ENCODE data around the gene KIF16B. TPM values are rescaled to one million over a fixed set of nuclear protein-coding genes. Genes with fewer than 3 reads are reported as not detected.

KIF16B gene
- total RNA-seq, 1 donor from 2014 or later: 27.0 TPM

GRCh38 chr20:16542477-16542876, 30.8 kb downstream of the KIF16B start:
- Mint-ChIP-seq H3K36me3 (ENCODE audit: unreplicated experiment) (peaks cover 3% of the 10 kb centered on the region), H3K9me3 (ENCODE audit: unreplicated experiment) (no peaks in the 10 kb centered on the region), H3K27ac (ENCODE audit: unreplicated experiment) (no peak overlapping the region), H3K27me3 (ENCODE audit: unreplicated experiment) (no peaks in the 10 kb centered on the region), H3K4me1 (ENCODE audit: low read depth, unreplicated experiment) (peaks cover 15% of the 10 kb centered on the region), H3K4me3 (ENCODE audit: unreplicated experiment) (no peak overlapping the region)
- DNase-seq: no peak
- TF ChIP-seq CTCF (IDR thresholded peaks at IDR 0.05; ENCODE audit: partially characterized antibody, unreplicated experiment): no peak

- H3K27me3 Mint-ChIP-seq (ENCODE audit: unreplicated experiment): no peaks in the 10 kb centered on the region
- DNase-seq: no peak
- H3K4me3 Mint-ChIP-seq (ENCODE audit: unreplicated experiment): no peak overlapping the region
- H3K9me3 Mint-ChIP-seq (ENCODE audit: unreplicated experiment): no peaks in the 10 kb centered on the region
- no peak for TF ChIP-seq CTCF (IDR thresholded peaks at IDR 0.05; ENCODE audit: partially characterized antibody, unreplicated experiment)
- H3K36me3 Mint-ChIP-seq (ENCODE audit: unreplicated experiment): peaks cover 3% of the 10 kb centered on the region
- H3K4me1 Mint-ChIP-seq (ENCODE audit: low read depth, unreplicated experiment): peaks cover 9% of the 10 kb centered on the region
- no peak overlapping the region for H3K27ac Mint-ChIP-seq (ENCODE audit: unreplicated experiment)
Measured at GRCh38 chr20:16541878-16542277, 31.4 kb downstream of the KIF16B start.

DNA sequence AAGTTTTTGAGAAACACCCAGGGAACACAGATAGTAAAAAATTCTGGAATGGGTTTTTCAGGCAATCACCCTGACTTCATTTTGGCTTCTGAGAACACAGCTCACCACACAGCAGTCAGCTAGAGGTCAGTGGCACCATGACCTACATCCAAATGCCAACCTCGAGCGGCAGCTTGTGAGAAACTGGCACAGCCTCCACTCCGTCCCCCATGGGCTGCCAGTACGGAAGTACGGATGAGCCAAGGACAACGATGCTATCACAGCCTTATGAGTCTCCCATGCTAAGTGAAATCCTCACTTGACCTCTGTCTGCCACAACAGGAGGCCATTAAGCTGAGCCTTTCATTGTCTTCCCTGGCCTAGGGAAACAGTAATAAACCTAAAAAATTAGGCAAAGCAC, 32.0 kb downstream of the KIF16B start:
- TF ChIP-seq CTCF (IDR thresholded peaks at IDR 0.05; ENCODE audit: partially characterized antibody, unreplicated experiment): no peak
- Mint-ChIP-seq H3K27me3 (ENCODE audit: unreplicated experiment) (no peaks in the 10 kb centered on the region), H3K27ac (ENCODE audit: unreplicated experiment) (no peak overlapping the region), H3K36me3 (ENCODE audit: unreplicated experiment) (peaks cover 3% of the 10 kb centered on the region), H3K9me3 (ENCODE audit: unreplicated experiment) (no peaks in the 10 kb centered on the region), H3K4me3 (ENCODE audit: unreplicated experiment) (no peak overlapping the region), H3K4me1 (ENCODE audit: low read depth, unreplicated experiment) (peaks cover 9% of the 10 kb centered on the region)
- DNase-seq: no peak

DNA sequence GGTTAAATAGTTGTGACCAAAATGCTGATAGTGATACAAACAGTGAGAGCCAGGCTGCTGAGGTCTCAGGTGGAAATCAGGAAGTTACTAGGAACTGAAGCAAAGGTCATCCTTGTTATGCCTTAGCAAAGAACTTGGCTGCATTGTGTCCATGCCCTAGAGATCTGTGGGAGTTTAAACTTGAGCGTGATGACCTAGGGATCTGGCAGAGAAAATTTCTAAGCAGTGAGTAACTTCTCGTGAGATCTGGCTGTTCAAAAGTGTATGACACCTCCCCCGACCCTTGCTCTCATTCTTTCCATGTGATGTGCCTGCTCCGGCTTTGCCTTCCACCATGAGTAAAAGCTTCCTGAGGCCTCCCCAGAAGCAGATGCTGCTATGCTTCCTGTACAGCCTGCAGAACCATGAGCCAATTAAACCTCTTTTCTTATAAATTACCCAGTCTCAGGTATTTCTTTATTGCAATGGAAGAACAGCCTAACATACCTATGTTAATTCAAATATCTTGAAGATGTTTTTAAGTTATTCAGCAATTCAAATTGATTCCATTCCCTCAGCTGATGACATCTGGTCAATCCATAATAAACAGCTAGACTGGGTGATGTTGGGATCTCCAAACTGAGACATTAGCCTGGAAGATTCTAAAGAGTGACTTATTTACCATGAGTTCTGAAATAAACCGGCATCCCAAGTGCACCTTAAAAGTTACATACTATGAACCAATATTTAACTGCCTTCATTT, 33.8 kb downstream of the KIF16B start:
- no peaks in the 10 kb centered on the region for H3K9me3 Mint-ChIP-seq (ENCODE audit: unreplicated experiment)
- DNase-seq: no peak
- no peaks in the 10 kb centered on the region for H3K27me3 Mint-ChIP-seq (ENCODE audit: unreplicated experiment)
- peaks cover 9% of the 10 kb centered on the region for H3K4me1 Mint-ChIP-seq (ENCODE audit: low read depth, unreplicated experiment)
- H3K36me3 Mint-ChIP-seq (ENCODE audit: unreplicated experiment): peaks cover under 1% of the 10 kb centered on the region
- TF ChIP-seq CTCF (IDR thresholded peaks at IDR 0.05; ENCODE audit: partially characterized antibody, unreplicated experiment): no peak
- no peak overlapping the region for H3K4me3 Mint-ChIP-seq (ENCODE audit: unreplicated experiment)
- no peak overlapping the region for H3K27ac Mint-ChIP-seq (ENCODE audit: unreplicated experiment)

DNA sequence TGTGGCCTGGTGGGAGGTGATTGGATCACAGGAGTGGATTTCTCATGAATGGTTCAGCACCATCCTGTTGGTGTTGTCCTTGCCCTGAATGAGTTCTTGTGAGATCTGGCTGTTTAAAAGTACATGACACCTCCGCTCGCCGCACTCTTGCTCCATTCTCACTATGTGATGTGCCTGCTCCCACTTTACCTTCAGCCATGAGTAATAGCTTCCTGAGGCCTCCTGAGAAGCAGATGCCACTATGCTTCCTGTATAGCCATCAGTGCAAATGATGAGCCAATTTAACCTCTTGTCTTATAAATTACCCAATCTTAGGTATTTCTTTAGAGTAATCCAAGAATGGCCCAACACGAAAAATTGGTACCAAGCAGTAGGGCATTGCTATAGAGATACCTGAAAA, 34.5 kb downstream of the KIF16B start:
- Mint-ChIP-seq H3K36me3 (ENCODE audit: unreplicated experiment) (no peaks in the 10 kb centered on the region), H3K9me3 (ENCODE audit: unreplicated experiment) (no peaks in the 10 kb centered on the region), H3K4me1 (ENCODE audit: low read depth, unreplicated experiment) (peaks cover 7% of the 10 kb centered on the region), H3K4me3 (ENCODE audit: unreplicated experiment) (no peak overlapping the region), H3K27ac (ENCODE audit: unreplicated experiment) (no peak overlapping the region), H3K27me3 (ENCODE audit: unreplicated experiment) (no peaks in the 10 kb centered on the region)
- DNase-seq: no peak
- no peak for TF ChIP-seq CTCF (IDR thresholded peaks at IDR 0.05; ENCODE audit: partially characterized antibody, unreplicated experiment)
